GM12878 (cell line): ENCODE data around the gene APBA1.

ENCODE experiments used
- BCL3 ChIP-seq: IDR thresholded peaks from 2 replicates; pipeline ENCODE4 v1.6.1; 2011; ENCODE audit warnings: borderline replicate concordance, low read depth, mild to moderate bottlenecking, moderate library complexity, low read length; ENCODE audit not compliant: insufficient read depth, poor library complexity, severe bottlenecking
- CBX3 ChIP-seq: fragments of 200-600 bp; sonication (generic); IDR thresholded peaks from 2 replicates; pipeline ENCODE4 v1.6.1; 2016; ENCODE audit warnings: low read depth, borderline replicate concordance
- CTCF ChIP-seq, 3 experiments: IDR thresholded peaks in 2 of 3; conservative IDR thresholded peaks in 1 of 3; 2 replicates each; pipeline ENCODE4 v1.5.1; 2011; ENCODE audit warnings: low read depth in 3 of 3, low read length in 3 of 3, mild to moderate bottlenecking in 3 of 3, control low read depth in 2 of 3, moderate library complexity in 2 of 3, inconsistent platforms in 1 of 3, mixed read lengths in 1 of 3; ENCODE audit not compliant: control insufficient read depth in 2 of 3, insufficient read depth in 1 of 3; ENCODE audit errors: extremely low read depth in 1 of 3
- KLF5 ChIP-seq: fragments of 450-650 bp; IDR thresholded peaks from 2 replicates; pipeline ENCODE4 v1.6.1; 2014; ENCODE audit warnings: mild to moderate bottlenecking; ENCODE audit not compliant: partially characterized antibody
- POLR2A ChIP-seq: IDR thresholded peaks from 2 replicates; pipeline ENCODE4 v1.6.1; 2011; ENCODE audit warnings: low read depth, mild to moderate bottlenecking, low read length
- POLR2AphosphoS5 ChIP-seq: IDR thresholded peaks from 2 replicates; pipeline ENCODE4 v1.6.1; 2011; ENCODE audit warnings: mild to moderate bottlenecking, low read length, inconsistent platforms
- TF ChIP-seq, protein P1 (sequence below): fragments of 450-650 bp; IDR thresholded peaks from 2 replicates; pipeline ENCODE4 v1.6.1; 2017; ENCODE audit warnings: antibody characterized with exemption, mild to moderate bottlenecking, moderate library complexity

- TF ChIP-seq CTCF (IDR thresholded peaks at IDR 0.05 in 2 of 3, conservative IDR thresholded peaks at IDR 0.05 in 1 of 3; ENCODE audit: control insufficient read depth in 2 of 3, extremely low read depth in 1 of 3, insufficient read depth in 1 of 3, low read depth in 3 of 3, low read length in 3 of 3) (no peak), KLF5 (no peak), POLR2A (no peak), POLR2AphosphoS5 (no peak), CBX3 (no peak), BCL3 (no peak)
- TF ChIP-seq, protein P1, sequence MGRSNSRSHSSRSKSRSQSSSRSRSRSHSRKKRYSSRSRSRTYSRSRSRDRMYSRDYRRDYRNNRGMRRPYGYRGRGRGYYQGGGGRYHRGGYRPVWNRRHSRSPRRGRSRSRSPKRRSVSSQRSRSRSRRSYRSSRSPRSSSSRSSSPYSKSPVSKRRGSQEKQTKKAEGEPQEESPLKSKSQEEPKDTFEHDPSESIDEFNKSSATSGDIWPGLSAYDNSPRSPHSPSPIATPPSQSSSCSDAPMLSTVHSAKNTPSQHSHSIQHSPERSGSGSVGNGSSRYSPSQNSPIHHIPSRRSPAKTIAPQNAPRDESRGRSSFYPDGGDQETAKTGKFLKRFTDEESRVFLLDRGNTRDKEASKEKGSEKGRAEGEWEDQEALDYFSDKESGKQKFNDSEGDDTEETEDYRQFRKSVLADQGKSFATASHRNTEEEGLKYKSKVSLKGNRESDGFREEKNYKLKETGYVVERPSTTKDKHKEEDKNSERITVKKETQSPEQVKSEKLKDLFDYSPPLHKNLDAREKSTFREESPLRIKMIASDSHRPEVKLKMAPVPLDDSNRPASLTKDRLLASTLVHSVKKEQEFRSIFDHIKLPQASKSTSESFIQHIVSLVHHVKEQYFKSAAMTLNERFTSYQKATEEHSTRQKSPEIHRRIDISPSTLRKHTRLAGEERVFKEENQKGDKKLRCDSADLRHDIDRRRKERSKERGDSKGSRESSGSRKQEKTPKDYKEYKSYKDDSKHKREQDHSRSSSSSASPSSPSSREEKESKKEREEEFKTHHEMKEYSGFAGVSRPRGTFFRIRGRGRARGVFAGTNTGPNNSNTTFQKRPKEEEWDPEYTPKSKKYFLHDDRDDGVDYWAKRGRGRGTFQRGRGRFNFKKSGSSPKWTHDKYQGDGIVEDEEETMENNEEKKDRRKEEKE: no peak
Measured at GRCh38 chr9:69456201-69456600, 216.0 kb downstream of the APBA1 start.
